ENCODE measurements around the gene PRDX5. TPM values are rescaled to one million over a fixed set of nuclear protein-coding genes. Genes with fewer than 3 reads are reported as not detected.

Gene PRDX5
- total and polyA plus RNA-seq, 9 of the 15 experiments (the other 6 are each of a cell fraction or from before 2014, with no cell fraction given): 40.8 to 327 (median 204) TPM

GRCh38 chr11:64284962-64285884, 32.7 kb upstream of the PRDX5 start, which contains the start of gene GPR137 (continued):
- TF ChIP-seq REST (IDR thresholded peaks at IDR 0.05; ENCODE audit: borderline replicate concordance) (no peak), REST (CRISPR knock-in tag; IDR thresholded peaks at IDR 0.05; ENCODE audit: low read depth) (peak; percentile 62; the same call in 1 of the 2 replicates), ZBTB9 (CRISPR knock-in tag; IDR thresholded peaks at IDR 0.05) (peak; percentile 73), RFX1 (IDR thresholded peaks at IDR 0.05) (peak; percentile 75), THAP7 (CRISPR knock-in tag; IDR thresholded peaks at IDR 0.05) (peak; percentile 71; the same call in 1 of the 2 replicates), HNRNPLL (IDR thresholded peaks at IDR 0.05; ENCODE audit: low read depth, low read length, poor library complexity, severe bottlenecking) (peak; percentile 99), MYC (IDR thresholded peaks at IDR 0.05; ENCODE audit: low read depth, low read length) (peak; percentile 44; the same call in 1 of the 2 replicates), MYC (CRISPR knock-in tag; IDR thresholded peaks at IDR 0.05; ENCODE audit: borderline replicate concordance, low read depth) (no peak), TBP (optimal IDR thresholded peaks at IDR 0.05; ENCODE audit: low read depth, low read length) (peak; percentile 46), PML (IDR thresholded peaks at IDR 0.05; ENCODE audit: low read length) (0 out of 2 replicates have a peak, but pooled peaks have one; percentile 33), MAFK (IDR thresholded peaks at IDR 0.05; ENCODE audit: low read length) (no peak), POLR2B (IDR thresholded peaks at IDR 0.05; ENCODE audit: low read depth, partially characterized antibody) (peak; percentile 13), ZNF639 (CRISPR knock-in tag; conservative IDR thresholded peaks at IDR 0.05 in 1 of 2, IDR thresholded peaks at IDR 0.05 in 1 of 2) (peak; percentile 47 to 89; a peak in 1 of 4 replicates), ZNF212 (CRISPR knock-in tag; IDR thresholded peaks at IDR 0.05) (0 out of 2 replicates have a peak, but pooled peaks have one; percentile 80), MEIS2 (IDR thresholded peaks at IDR 0.05; ENCODE audit: partially characterized antibody) (peak; percentile 61)
